Stimulated activated CD8-positive, alpha-beta memory T cell treated with anti-CD3 and anti-CD28 coated beads, Interleukin-4, amount 100 ng/mL, for 24 hours (primary cell): ENCODE data around the gene ST6GAL1.
"Not testable (repeated sequence)": the region's sequence is repeated elsewhere in the genome, so short reads cannot be mapped to it uniquely, and the experiment has no call there.

ENCODE experiments used
- DNase-seq: peaks from one replicate; pipeline ENCODE4 v3.0.0-alpha.2; 2020; ENCODE audit warnings: low read depth

ST6GAL1 gene

DNA sequence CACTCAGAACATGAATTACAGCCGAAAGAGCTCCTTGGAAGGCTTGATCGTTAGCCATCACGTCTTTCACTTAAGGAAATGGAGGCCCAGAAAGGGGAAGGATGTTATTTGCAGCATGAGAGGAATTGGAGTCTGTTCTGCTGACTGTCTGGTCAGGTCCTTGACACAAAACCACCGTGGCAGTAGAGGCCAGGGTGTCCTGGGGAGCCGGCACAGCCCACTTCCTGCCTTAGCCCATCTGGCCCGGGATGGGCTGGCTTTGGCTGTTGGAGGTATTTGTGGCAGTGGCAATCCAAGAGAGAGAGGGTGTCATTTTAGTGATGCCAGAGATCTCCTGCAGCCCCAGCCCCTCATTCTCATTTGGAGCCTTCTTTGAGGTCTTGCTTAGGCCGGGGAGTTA lies 37.4 kb downstream of the ST6GAL1 start:
- no peak for DNase-seq

DNA sequence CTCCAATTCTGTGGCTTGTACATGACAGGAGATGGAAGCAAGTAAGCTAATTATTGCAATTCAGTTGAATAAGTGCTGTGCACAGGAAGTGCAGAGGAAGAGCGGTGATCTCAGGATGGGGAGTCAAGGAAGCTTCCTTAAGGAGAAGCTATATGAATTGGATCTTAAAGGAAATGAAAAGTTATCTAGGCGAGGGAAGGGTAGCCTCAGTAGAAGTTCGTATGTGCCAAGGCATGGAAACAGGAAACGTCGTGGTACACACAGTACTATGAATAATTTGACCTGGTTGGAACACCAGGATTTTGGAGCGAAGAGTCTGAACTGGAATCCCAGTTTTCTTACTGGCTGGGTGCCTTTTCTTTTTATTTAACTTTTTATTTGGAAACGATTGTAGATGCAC lies 39.3 kb downstream of the ST6GAL1 start:
- no peak for DNase-seq

DNA sequence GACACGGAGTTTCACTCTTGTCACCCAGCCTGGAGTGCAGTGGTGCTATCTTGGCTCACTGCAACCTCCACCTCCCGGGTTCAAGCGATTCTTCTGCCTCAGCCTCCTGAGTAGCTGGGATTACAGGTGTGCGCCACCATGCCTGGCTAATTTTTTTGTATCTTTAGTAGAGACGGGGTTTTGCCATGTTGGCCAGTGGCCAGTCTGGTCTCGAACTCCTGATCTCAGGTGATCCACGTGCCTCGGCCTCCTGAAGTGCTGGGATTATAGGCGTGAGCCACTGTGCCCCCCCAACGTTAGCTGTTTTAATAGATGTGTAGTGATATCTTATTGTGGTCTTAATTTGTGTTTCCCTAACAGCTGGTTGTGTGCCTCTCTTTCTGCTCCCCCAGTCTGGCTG lies 40.8 kb downstream of the ST6GAL1 start:
- not testable (repeated sequence) for DNase-seq

DNA sequence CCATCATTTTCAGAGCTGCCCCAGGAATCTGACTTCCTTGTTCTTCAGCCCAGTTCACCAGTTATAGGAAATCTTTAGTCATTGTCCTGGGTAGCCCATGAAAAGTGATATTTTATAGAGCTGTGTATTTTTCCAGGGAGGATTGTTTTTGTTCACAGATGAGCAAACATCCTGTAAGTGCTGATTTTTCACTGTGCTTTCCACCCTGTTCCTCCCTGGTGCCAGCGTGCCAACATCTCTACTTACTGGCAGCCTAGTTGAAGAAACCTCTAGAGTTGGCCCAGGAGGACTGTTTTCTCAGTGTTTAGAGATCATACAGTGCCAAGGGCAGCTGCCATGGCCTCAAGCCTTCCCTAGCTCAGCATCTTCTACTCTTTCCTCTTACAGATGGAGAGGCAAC lies 41.3 kb downstream of the ST6GAL1 start:
- no peak for DNase-seq

DNA sequence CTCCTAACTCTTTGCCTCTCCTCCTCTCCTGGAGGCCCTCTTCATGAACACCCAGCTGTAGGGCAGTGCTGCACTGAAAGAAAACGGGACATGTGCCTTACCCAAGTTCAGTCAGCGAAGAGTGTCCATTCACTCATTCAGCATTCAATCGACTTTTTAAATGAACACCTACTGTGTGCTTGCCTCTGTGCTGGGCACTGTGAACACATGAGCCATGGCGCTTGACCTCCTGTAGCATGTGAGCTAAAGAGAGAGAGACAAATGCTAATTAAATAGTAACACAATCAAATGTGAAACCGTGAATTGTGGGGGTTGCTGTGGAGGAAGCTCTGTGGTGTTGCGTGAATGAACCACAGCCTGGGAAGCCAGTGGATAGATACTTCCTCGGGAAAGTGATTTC lies 43.4 kb downstream of the ST6GAL1 start:
- DNase-seq = no peak

DNA sequence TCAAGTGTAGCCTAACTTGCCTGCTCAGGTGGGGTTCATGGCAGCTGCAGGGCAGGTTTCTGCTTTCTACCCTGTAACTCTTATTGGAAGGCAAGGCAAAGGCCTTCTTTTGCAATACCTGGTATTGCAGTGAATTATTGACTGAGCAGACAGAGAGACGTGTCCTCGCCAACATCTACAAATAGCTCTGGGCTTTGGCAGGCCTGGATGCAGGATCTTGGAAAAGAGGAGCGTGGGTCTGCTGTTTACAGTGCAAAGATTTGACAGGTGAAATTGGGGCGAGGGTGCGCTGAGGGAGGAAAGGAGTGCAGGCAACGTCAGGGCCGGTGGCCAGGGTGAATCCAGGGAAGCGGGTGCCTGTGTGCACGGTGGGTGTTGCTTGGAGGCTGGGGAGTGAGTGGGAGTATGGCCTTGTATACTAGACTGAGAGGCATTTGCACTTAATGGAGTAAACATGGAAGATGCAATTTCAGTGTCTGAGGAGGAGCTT lies 44.5 kb downstream of the ST6GAL1 start:
- no peak for DNase-seq

DNA sequence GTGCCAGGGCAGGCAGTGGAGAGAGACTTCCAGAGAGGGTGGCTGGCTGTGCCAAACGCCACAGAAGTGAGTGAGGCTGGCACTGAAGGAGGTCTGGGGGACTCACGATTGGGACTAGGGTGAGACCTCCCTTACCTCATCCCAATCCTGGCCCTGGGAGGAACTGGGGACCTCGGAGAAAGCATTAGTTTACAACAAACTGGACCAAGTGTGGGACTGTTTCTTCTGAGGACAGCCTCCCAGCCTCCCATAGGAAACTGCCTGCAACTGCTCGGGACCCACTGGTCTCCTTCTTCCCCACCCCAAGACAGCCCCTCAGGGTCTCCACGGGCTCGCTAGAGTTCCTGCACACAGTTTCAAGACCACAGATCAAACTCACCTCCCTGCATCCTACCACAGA lies 45.4 kb downstream of the ST6GAL1 start:
- DNase-seq = no peak

DNA sequence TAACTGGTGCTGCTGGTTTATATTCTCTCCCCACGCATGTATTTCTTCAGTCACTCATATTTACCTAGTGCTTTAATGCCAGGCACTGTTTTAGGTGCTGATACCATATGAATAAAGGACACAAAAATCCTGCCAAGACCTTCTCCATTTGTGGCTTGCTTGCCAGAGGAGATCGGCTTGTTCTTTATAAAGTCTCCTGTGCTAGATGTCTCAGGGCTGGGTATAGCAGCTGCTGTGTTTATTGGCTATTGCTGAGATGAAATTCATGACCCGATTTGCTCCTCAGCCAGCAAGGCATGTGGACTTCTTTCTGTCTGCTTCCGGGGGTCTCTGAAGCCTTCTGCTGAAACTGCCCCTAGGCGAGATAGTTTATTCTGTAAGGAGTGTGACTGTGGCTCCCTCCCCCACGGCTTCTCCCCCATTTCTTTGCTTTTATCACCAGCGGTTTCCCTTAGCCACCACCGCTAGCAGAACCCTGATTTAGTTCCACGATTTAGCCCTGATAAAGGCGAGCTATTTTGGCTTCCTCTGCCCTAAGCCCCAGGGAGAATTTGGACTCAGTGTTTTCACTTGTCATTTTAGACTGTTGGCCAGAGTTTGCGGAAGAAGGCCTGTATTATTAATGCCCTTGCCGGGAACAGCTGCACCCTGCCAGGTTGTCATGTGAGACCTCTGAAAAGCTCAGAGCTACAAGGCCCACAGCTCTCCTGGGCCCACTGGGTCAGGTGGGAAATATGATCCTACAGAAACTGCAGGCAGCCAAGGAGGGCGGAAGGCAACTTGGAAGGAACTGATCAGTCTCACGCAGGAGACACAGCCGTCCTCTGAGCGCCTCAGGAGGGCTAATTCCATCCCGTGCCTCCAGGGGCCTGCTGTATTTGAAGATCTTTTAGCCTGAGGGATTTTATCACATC lies 46.8 kb downstream of the ST6GAL1 start:
- DNase-seq = no peak

DNA sequence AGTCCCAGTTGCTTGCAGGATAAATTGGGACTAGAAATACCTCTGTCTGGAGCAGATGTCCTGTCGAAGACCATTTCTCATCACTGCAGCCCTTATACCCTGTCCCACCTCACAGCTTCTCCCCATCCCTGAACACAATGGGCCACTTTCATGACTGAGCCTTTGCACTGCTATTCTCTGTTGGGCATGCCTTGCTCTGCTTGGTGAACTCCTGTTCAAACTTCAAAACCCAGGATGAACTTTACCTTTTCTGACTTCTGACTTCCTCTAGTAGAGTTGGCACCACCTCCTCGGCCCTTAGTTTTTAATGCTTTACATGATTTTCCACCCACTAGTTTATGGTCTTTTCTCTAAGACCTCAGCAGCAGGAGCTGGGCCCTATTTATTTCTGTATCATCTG lies 48.4 kb downstream of the ST6GAL1 start:
- no peak for DNase-seq

DNA sequence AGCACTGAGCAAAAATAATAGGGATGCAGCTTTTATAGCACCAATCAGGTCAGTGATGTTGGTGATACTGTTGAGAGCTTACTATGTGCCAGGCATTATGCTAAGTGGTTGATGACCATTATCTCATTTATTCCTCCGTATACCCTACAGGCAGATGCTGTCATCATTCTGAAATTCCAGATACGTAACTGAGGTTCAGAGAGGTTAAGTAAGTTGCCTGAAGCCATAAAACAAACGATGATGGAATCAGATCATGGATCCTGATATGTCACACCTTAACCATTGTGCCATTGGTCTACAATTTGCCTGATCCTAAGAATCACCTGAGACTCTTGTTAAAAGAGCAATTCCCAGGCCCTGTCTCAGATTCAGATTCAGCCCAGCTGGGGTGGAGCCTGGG lies 49.5 kb downstream of the ST6GAL1 start:
- DNase-seq = no peak

DNA sequence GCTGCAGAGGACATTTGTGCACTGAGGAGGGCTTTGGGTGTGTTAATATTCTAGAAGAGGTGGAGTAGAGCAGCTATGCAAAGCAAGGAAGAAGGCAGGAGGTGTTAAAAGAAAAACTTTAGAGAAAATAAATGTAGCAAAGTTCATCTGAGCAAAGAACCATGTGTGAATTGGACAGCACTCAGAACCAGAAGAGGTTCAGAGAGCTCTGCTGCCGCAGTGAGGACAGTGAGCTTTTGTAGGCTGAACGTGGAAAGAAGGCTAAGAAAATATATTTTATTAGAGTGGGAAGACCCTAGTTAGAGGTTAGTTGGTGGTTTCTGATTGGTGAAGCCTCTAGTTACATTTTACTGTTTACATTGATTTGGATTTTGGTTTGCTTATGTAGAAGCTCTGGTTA lies 50.7 kb downstream of the ST6GAL1 start:
- no peak for DNase-seq

DNA sequence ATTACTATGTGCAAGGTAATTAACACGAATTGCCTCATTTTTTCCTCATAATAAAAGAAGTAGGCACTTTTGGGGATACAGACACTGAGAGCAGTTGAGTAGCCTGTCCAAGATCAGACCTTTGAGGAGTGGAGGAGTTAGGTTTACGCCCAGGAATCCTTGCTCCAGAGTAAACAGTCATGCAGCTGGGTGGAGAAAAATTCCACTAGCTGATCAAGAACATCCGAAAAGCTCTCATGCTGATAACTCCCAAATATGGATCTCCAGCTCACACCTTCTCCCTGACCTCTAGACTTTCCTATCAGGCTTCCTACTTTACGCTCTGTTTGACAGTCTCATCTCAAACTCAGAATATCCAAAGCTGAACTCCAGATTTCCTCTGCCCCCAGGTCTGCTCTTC lies 53.3 kb downstream of the ST6GAL1 start:
- DNase-seq = no peak

DNA sequence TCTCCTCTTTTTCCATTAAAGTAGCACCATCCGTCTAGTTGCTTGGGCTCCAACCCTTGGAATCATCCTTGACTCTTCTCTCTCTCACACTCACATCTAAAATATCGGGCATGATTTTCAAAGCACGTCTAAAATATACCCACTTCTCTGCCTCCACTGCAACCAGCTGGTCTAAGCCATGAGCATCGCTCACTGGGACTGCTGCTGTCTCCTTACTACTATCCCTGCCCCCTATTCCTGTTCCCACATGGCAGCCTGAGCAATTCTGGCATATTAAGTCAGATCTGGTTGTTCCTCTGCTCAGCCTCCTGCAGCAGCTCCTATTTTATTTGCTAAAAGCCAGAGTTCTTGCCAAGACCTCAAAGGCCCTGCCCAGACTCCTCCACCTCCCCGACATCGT lies 53.7 kb downstream of the ST6GAL1 start:
- DNase-seq = no peak

DNA sequence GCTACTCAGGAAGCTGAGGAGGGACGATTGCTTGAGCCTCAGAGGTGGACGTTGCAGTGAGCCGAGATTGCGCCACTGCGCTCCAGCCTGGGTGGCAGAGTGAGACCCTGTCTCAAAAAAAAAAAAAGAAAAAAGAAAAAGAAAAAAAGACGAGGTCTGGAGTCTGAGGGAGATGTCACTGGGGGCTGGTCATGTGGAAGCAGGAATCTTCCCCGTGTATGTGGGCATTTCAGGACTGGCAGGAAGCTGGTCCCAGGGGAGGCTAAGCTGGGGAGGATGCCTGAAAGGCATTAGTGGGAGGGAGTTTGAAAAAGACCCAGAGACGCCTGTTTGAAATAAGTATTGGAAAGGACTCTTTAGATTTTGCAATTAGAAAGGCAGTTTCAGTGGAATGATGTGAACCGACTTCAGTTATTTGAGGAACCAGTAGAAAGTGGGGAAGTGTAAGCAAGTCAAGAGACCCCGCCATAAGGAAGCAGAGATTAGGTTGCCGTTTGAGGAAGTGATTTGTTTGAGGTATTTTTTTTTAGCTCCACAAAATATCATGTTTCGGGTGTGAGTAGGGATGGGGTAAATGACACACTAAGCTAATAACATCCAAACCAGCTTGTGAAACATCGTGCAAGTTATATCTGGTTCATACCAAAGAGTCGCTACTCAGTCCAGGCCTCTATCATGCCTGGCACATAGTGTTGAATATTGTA lies 55.5 kb downstream of the ST6GAL1 start:
- DNase-seq = no peak

DNA sequence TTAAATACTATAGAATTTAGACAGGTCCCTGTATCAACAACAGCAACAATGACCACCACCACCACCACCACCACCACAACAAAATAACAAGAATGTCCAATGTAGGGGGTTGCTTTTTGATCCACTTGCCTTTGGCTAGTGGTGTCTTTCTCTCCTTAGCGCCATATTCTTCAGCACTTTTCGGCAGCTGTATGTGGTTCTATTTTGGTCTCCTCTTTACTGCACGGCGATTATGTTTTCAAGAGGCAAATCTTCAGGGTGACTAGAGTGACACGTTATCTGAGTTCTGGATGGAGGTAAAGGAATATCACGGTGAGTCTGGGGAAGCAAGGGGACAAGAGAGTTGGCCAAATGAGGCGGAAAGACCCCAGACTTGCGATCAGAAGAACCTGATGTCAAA lies 56.1 kb downstream of the ST6GAL1 start:
- DNase-seq = no peak

DNA sequence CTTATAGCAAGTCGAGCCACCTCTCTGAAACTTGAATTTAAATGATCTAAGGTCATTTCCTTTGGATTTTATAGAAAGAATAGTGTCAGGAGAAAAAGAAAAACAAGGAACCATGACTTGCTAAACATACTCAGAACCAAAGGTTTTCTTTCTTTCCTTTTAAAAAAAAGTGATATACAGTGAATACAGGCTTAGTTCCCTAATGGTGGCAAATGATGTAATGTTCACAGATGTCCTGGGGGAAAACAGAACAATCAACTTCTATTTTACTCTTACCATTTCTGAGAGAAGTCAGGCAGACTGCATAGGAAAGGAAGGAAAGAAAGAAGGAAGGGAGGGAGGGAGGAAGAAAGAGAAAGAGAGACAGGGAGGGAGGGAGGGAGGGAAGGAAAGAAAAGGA lies 56.5 kb downstream of the ST6GAL1 start:
- DNase-seq = no peak

DNA sequence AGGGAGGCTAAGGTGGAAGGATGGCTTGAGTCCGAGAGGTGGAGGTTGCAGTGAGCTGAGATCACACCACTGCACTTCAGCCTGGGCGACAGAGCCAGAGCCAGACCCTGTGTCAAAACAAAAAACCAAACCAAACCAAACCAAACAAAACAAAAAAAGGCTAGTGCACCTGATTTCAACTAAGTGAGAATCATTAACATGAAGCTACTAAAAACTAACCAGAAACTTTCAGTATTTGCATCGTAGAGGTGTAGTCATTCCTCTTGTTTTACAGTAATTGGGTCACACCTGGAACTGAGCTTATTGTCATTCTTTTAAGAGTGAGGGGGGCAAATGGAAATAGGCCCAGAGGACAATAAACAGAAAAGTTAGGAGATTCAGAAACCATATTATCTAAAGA lies 58.5 kb downstream of the ST6GAL1 start:
- DNase-seq = no peak

DNA sequence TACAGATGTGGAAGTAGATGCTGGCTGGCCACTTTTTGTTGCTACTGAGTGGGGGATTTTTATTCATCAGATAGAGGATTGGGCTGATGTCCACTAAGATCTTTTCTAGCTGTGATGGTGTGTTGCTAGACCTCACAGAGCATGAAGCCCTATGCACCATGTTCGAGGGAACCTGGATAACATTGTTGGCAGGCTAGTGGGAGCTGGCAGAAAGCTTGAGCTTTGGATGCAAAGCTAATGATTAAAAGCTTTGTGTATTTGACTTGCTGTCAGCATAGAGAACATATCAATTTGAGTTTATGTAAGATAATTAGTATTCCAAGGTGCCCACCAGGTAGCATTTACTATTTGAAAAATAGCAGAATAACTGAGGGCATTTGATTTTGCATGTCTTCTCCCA lies 59.1 kb downstream of the ST6GAL1 start:
- no peak for DNase-seq

DNA sequence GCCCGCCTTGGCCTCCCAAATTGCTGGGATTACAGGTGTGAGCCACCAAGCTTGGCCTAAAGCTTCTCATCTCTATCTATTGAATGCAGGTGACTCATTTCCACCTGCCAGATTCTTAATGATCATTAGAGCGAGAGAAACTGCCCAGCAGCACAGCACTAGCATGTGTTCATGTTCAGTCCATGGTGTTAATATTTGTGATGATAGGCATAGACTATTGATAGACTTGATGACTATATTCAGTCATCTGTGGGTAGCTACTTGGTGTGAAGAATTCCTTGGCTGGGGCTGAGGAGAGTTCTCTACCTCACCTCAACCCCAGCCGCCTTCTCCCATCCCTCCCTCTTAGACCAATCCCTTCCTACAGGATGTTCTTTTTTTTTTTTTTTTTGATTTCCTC lies 60.0 kb downstream of the ST6GAL1 start:
- no peak for DNase-seq

DNA sequence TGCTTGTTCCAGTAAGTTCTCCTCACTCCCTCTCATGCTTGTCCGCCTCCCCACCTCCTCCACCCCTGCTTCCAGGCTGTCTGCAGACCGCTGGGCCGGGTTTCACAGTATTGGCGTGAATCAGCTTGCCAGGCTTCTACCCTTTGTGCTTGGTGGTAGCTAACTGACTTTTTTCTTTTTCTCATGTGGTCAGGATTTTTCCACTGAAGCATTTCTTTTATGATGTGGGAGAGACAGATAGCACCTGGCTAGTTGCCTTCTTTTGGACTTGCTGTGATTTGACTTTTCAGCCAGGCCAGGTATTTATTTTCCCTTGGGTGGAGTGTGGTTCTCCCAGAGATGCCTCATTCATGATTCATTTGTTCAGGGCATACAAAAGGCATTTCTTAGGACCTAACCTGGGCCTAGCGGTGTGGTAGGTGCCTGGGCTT lies 60.6 kb downstream of the ST6GAL1 start:
- DNase-seq = no peak

DNA sequence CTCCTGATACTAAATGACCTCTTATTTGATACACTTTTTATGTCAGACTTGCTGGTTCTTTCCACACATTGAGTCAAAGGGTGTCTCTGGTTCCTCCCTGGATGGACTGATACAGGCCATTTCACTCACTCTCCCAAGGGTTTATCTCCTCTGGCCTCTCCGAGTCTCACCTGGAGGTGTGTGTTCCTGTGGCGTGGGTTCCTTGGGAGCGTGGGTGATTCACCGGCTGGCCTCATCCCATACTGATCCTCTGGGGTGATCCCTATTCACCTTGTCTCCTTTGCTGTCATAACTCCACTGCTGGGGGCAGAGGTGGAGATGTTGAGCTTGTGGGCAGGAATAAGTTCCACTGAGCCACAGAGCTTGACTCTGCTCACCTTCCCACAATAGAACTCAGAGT lies 61.1 kb downstream of the ST6GAL1 start:
- DNase-seq = no peak

DNA sequence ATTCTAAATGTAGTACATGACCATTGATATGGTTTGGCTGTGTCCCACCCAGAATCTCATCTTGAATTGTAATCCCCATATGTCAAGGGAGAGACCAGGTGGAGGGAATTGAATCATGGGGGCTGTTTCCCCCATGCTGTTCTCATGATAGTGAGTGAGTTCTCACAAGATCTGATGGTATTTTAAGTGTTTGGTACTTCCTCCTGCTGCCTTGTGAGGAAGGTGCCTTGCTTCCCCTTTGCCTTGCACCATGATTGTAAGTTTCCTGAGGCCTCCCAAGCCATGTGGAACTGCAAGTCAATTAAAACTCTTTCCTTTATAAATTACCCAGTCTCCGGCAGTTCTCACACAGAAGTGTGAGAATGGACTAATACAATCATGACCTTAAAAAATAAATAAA lies 61.8 kb downstream of the ST6GAL1 start:
- not testable (repeated sequence) for DNase-seq

DNA sequence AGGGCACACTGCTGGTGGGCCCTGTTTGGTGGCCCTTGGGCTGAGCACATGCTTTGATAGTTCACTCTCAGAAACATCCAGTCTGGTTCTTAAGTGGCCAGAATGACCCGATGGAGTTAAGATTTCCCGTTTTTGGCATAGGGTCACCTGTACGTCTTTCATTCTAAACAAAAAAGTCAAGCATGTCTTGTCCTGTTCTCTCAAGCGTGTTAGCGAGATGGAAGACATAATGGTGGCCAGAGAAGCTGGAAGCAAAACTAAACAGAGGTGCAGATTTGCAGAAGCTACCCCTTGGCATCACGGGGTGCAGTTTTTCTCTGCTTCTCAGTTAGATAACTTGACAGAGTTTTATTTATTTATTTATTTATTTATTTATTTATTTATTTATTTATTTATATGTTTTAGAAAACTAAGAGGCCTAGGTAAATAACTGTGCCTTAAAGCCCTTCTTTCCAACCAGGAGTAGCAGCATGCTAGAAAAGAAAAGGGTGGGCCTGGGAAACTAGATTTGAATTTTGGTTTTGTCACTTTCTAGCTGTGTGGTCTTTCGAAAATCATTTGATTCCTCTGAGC lies 63.0 kb downstream of the ST6GAL1 start:
- DNase-seq = no peak
